Sigmoid colon (tissue), 7 donors: ENCODE results near the gene HINFP. TPM values are rescaled to one million over a fixed set of nuclear protein-coding genes. Genes with fewer than 3 reads are reported as not detected.

Experiments
- DNase-seq: peaks from one replicate; pipeline ENCODE4 v3.0.0-alpha.2; 2019
- H3K27ac ChIP-seq, 4 donors: fragments of 200-600 bp; sonication (generic); one replicate each; pipeline ENCODE4 v1.5.1; 2016 to 2019; ENCODE audit warnings: mild to moderate bottlenecking in 1 of 4
- H3K27me3 ChIP-seq, 3 donors: fragments of 200-600 bp; sonication (generic); one replicate each; pipeline ENCODE4 v1.5.1; 2019; ENCODE audit warnings: mild to moderate bottlenecking in 1 of 3
- H3K36me3 ChIP-seq, 4 donors: fragments of 200-600 bp; sonication (generic); one replicate each; pipeline ENCODE4 v1.5.1; 2016 to 2019
- H3K4me1 ChIP-seq, 4 donors: fragments of 200-600 bp; sonication (generic); one replicate each; pipeline ENCODE4 v1.5.1; 2017 to 2019
- H3K4me3 ChIP-seq, 4 donors: fragments of 200-600 bp; sonication (generic); one replicate each; pipeline ENCODE4 v1.5.1; 2017 to 2019; ENCODE audit warnings: mild to moderate bottlenecking in 2 of 4, moderate library complexity in 1 of 4
- H3K9me3 ChIP-seq, 4 donors: fragments of 200-600 bp in 3 of 4; sonication (generic) in 3 of 4; one replicate each; pipeline versions ENCODE4 v1.5.1 to v1.6.1; 2013 to 2019
- CTCF ChIP-seq, 4 experiments: fragments of 450-650 bp in 3 of 4; fragments of 200-600 bp in 1 of 4; IDR thresholded peaks; one replicate each; pipeline ENCODE4 v1.5.1; 2016 to 2019; ENCODE audit warnings: antibody characterized with exemption in 4 of 4, mild to moderate bottlenecking in 3 of 4, moderate library complexity in 2 of 4
- EP300 ChIP-seq, 4 donors: sonication (generic); formaldehyde crosslinking; IDR thresholded peaks; one replicate each; pipeline ENCODE4 v1.6.1; 2017; ENCODE audit warnings: antibody characterized with exemption in 4 of 4
- POLR2A ChIP-seq, 2 donors: fragments of 450-650 bp; IDR thresholded peaks; one replicate each; pipeline ENCODE4 v1.6.1; 2016; ENCODE audit warnings: antibody characterized with exemption in 2 of 2, mild to moderate bottlenecking in 2 of 2, moderate library complexity in 2 of 2
- POLR2AphosphoS5 ChIP-seq, 4 donors: sonication (generic); formaldehyde crosslinking; IDR thresholded peaks; one replicate each; pipeline ENCODE4 v1.6.1; 2017; ENCODE audit warnings: antibody characterized with exemption in 4 of 4
- WGBS, 2 donors: extraction: QIAGEN DNeasy Blood & Tissue Kit; methylation state at CpG; one replicate each; pipeline ENCODE4 v1.1.7; 2013; 5-methylcytosine and 5-hydroxymethylcytosine counted together
- intact Hi-C: fragments of 100-400 bp; cut with DNase I; formaldehyde crosslinking; loops from one replicate; pipeline ENCODE4 v1.15.1; 2023
- polyA plus RNA-seq, 3 donors: library from polyadenylated mRNA; stranded (reverse); fragments of 200-250 nt; gene quantifications; one replicate each; pipeline ENCODE4 v1.2.3, GENCODE V29; 2013
- total RNA-seq, 4 donors: library from RNA; depleted of rRNA; stranded (reverse); fragments of >200 nt; gene quantifications; one replicate each; pipeline ENCODE4 v1.1.0, GENCODE V29; 2016
- donor health status: healthy with polysubstance abuse.
- donor health status: Bipolar disorder and iron deficiency.
- donor health status: healthy.

The HINFP gene
- total and polyA plus RNA-seq, 7 donors: 12.0 to 33.0 (median 20.1) TPM

- intact Hi-C loops: no loop called here
- WGBS, 2 donors: 88 to 92% methylated on average over 4 of the region's 4 CpGs
- DNase-seq: no peak
- TF ChIP-seq POLR2A (IDR thresholded peaks at IDR 0.05): no peak
- no peak for TF ChIP-seq EP300 (IDR thresholded peaks at IDR 0.05)
- TF ChIP-seq POLR2AphosphoS5 (IDR thresholded peaks at IDR 0.05): no peak
- TF ChIP-seq CTCF (IDR thresholded peaks at IDR 0.05): no peak
- no peaks in the 10 kb centered on the region for H3K9me3 ChIP-seq
- peaks cover 2 to 27% (median 16%) of the 10 kb centered on the region in 3 donors for H3K27me3 ChIP-seq
- no peak overlapping the region for H3K4me3 ChIP-seq
- H3K36me3 ChIP-seq: no peaks in the 10 kb centered on the region
- H3K4me1 ChIP-seq: peaks cover 0 to 18% (median 16%) of the 10 kb centered on the region in 4 donors
- H3K27ac ChIP-seq: no peak overlapping the region
Observed at GRCh38 chr11:119152604-119153003, 31.2 kb downstream of the HINFP start.

- TF ChIP-seq POLR2AphosphoS5 (IDR thresholded peaks at IDR 0.05) (no peak), POLR2A (IDR thresholded peaks at IDR 0.05) (no peak), EP300 (IDR thresholded peaks at IDR 0.05) (no peak), CTCF (IDR thresholded peaks at IDR 0.05) (no peak)
- Histone ChIP-seq H3K27ac (no peak overlapping the region), H3K27me3 (peaks cover 2 to 21% (median 16%) of the 10 kb centered on the region in 3 donors), H3K9me3 (no peaks in the 10 kb centered on the region), H3K36me3 (no peaks in the 10 kb centered on the region), H3K4me1 (peaks cover 0 to 17% (median 15%) of the 10 kb centered on the region in 4 donors), H3K4me3 (no peak overlapping the region)
- intact Hi-C loops: no loop called here
- DNase-seq: no peak
- WGBS, 2 donors: 73 to 83% methylated on average over 9 of the region's 9 CpGs
Observed at GRCh38 chr11:119153049-119153818, 31.9 kb downstream of the HINFP start.

- no peak overlapping the region for H3K4me3 ChIP-seq
- intact Hi-C loops: no loop called here
- H3K4me1 ChIP-seq: peaks cover 0 to 8% (median 7%) of the 10 kb centered on the region in 4 donors
- no peaks in the 10 kb centered on the region for H3K36me3 ChIP-seq
- WGBS, 2 donors: 87 to 92% methylated on average over 6 of the region's 6 CpGs
- no peak for DNase-seq
- H3K9me3 ChIP-seq: no peaks in the 10 kb centered on the region
- peaks cover 0 to 14% (median 11%) of the 10 kb centered on the region in 3 donors for H3K27me3 ChIP-seq
- TF ChIP-seq POLR2A (IDR thresholded peaks at IDR 0.05) (no peak), EP300 (IDR thresholded peaks at IDR 0.05) (no peak), CTCF (IDR thresholded peaks at IDR 0.05) (no peak), POLR2AphosphoS5 (IDR thresholded peaks at IDR 0.05) (no peak)
- no peak overlapping the region for H3K27ac ChIP-seq
Observed at GRCh38 chr11:119154178-119154577, 32.8 kb downstream of the HINFP start.

- no peak for DNase-seq
- Histone ChIP-seq H3K4me3 (no peak overlapping the region), H3K9me3 (no peaks in the 10 kb centered on the region), H3K27ac (no peak overlapping the region), H3K4me1 (no peaks in the 10 kb centered on the region), H3K36me3 (no peaks in the 10 kb centered on the region), H3K27me3 (no peaks in the 10 kb centered on the region)
- WGBS, 2 donors: 28 to 45% methylated on average over 8 of the region's 8 CpGs
- TF ChIP-seq POLR2AphosphoS5 (IDR thresholded peaks at IDR 0.05): no peak
- TF ChIP-seq CTCF (IDR thresholded peaks at IDR 0.05): no peak
- no peak for TF ChIP-seq EP300 (IDR thresholded peaks at IDR 0.05)
- TF ChIP-seq POLR2A (IDR thresholded peaks at IDR 0.05): no peak
- intact Hi-C loops: no loop called here
Observed at GRCh38 chr11:119155733-119156492, 34.5 kb downstream of the HINFP start.
